HG02870 (cell line): ENCODE results near the gene SNAP29.
"Not testable (repeated sequence)": the region's sequence is repeated elsewhere in the genome, so short reads cannot be mapped to it uniquely, and the experiment has no call there.

Source experiments
- ATAC-seq: cut with Tn5 transposase; IDR thresholded peaks from one replicate; pipeline ENCODE4 v1.9.1; 2021; ENCODE audit warnings: mild to moderate bottlenecking, moderate library complexity; ENCODE audit not compliant: unreplicated experiment

SNAP29 gene

GRCh38 chr22:20897737-20898136, 38.9 kb downstream of the SNAP29 start:
- ATAC-seq: not testable (repeated sequence)

DNA sequence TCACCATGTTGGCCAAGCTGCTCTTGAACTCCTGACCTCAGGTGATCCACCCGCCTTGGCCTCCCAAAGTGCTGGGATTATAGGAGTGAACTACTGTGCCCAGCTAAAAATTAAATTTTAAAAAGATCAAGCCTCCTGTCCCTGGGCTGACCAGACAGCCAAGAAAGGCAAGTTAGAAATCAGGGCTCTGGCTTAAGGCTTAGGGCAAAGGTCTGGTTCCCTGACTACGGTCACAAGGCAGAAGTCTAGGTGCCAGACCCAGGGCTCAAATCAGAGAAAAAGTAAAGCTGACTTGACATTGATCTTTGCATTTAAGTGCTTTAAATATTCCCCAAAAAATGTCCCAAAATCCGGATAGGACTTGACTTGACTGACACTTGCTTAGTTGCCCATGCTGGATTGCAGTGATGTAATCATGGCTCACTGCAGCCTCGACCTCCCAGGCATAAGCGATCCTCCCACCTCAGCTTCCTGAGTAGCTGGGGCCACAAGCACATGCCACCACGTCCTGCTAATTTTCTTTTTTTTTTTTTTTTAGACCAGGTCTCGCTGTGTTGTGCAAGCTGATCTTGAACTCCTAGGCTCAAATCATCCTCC, 41.1 kb downstream of the SNAP29 start:
- ATAC-seq: no peak

- not testable (repeated sequence) for ATAC-seq
Observed at GRCh38 chr22:20901093-20902033, 42.6 kb downstream of the SNAP29 start.

DNA sequence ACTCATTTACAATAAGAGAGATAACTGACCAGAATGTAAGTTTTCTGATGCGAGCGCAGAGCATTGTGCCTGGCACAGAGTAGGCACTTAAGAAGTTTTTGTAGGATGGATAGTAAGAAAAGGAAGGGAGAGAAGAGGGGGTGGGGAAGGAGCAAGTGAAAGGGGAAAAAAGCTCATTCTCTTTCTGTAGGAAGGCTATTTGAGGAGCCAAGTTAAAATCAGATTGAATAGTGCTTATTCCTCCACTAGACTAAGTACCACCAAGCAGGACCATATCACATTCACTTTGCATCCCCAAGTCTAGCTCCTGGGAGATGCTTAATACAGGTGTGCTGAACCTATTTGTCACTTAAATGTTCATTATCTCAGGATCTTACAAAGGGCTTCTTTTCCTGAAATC, 44.3 kb downstream of the SNAP29 start:
- ATAC-seq: no peak

DNA sequence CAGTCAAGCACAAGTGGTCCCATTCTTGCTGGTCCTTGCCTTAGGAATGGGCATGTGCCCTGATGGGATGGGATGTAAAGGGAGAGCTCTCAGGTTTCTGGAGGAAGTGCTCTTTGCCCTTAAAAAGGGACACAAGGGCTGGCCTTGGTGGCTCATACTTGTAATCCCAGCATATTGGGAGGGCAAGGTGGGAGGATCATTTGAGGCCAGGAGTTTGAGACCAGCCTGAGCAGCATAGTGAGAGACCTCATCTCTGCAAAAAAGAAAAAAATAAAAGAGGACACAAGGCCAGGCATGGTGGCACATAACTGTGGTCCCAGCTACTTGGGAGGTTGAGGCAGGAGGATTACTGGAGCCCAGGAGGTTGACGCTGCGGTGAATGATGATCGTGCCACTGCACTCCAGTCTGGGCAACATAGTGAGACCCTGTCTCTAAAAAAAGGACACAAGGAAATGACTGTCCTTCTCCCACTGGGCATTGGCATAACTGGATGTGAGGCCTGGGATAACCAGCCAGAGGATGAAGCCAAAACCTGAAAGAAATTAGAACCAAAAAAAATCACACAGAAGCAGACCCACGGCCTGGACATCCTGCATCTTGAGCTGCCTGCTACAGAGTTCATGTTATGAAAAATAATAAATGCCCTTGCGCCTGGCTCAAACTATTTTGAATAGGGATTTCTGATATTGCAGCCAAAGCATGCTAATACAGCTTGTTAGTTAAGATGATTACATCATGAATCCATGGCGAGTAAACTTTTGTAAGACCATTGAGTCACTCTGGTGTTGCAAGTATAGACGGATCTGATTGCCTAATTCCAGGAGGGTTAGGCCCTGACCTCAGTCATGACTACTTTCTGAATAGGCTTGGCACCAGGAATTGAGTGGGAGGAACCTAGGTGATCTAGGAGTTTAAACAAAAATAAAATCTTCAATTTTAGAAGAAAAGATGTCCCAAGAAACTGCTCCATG, 45.5 kb downstream of the SNAP29 start:
- ATAC-seq: no peak

GRCh38 chr22:20904980-20905355, 46.2 kb downstream of the SNAP29 start:
- no peak for ATAC-seq

GRCh38 chr22:20905415-20906386, 46.9 kb downstream of the SNAP29 start:
- ATAC-seq: no peak

DNA sequence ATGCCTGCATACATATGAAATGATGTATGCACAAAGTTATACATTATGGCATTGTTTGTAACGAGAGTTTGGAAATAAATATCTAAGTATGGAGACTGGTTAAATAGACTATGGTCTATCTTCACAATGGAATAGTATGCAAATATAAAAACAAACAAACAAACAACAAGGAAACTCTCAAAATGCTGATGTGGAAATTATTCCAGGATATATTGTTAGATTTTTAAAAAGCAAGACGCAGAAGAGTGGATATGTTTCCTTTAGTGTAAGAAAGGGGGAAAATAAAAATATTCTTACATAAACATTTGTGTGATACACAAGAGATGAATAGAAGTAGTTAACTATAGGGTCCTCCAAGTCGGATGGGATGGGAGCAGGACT, 47.6 kb downstream of the SNAP29 start:
- no peak for ATAC-seq

- ATAC-seq: not testable (repeated sequence)
Observed at GRCh38 chr22:20908717-20909116, 49.9 kb downstream of the SNAP29 start.

- ATAC-seq: no peak
Observed at GRCh38 chr22:20909543-20910303, 50.9 kb downstream of the SNAP29 start.

- no peak for ATAC-seq
Observed at GRCh38 chr22:20912494-20912893, 53.7 kb downstream of the SNAP29 start.

DNA sequence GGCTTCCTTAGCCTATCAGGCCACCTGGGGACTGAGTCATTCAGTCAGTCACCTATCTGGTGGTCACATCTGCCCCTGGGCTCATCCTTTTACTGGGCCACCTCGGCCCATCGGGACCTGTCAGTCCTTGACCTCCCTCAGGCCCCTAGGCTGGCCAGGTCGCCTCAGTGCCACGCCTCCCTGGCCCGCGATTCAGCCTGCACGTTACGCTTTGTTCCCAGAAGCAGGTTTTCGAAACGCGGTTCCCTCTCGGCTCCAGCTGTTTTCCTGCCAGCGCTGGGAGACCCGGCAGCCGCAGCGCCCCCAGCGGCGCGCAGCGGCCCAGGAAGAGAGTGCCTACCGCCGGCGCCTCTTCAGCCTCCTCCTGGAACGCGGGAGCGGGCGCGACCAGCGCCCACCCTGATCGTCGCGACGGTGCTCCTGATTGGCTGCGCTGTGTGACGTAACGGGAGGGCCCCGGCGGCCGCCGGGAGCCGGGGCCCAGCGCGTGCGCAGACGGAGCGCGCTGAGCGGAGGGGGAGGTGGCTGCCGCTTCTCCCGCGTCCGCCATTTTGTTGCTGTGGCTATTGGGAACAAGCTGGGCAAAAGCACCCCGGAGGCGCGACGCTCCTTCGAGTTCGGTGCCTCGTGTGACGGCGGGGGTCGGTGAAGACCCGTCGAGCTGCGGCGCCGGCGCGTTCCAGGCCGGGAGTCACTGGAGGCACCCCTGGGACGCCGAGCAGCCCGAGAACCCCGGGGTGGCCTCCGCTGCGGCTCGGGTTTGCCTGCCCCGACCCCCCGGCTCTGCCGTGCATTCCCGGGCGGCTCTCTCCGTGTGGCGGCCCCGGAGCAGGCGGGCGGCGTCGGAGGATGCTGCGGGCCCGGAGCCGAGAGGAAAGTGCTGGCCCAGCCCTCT, 58.4 kb downstream of the SNAP29 start, which contains the start of gene CRKL:
Gene CRKL (plus strand): TSS at position 492 of the 895 bp plus-strand sequence. CDS start 528 bp downstream, outside the sequence.
- peak; percentile 93 for ATAC-seq

DNA sequence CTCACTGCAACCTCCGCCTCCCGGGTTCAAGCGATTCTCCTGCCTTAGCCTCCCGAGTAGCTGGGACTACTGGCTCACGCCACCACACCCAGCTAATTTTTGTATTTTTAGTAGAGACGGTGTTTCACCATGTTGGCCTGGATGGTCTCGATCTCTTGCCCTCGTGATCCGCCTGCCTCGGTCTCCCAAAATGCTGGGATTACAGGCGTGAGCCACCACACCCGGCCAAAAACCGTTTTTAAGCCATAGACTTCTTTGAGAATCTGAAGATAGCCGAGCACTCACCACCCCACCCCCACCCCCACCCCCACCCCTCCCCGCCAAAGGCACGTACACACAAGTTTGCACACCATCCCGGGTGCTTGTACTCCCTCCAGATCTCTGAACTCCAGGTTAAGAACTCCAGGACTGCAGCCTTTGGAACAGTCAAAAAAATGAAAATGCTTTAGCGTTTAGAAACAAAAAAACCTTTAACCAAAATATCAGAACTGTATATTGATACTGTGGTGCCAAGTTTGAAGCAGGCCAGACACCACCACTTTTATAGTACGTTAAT, 59.9 kb downstream of the SNAP29 start:
- ATAC-seq: no peak

- no peak for ATAC-seq
Observed at GRCh38 chr22:20919718-20920117, 60.9 kb downstream of the SNAP29 start.

DNA sequence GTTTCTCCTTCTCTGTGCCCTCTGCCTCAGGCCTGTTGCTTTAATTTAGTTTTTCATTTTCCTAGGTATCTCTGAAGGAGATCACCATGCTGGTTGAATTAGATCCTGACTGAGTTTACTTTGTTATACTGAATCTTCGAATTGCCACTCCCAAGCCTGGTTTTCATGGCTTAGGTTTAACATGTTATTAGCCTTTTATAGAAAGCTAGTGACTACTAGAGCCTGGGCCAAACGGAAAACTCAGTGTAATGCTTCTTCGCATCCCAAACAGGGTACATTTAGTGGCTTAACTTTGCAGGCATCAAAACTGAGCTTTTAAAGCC, 62.0 kb downstream of the SNAP29 start:
- no peak for ATAC-seq

DNA sequence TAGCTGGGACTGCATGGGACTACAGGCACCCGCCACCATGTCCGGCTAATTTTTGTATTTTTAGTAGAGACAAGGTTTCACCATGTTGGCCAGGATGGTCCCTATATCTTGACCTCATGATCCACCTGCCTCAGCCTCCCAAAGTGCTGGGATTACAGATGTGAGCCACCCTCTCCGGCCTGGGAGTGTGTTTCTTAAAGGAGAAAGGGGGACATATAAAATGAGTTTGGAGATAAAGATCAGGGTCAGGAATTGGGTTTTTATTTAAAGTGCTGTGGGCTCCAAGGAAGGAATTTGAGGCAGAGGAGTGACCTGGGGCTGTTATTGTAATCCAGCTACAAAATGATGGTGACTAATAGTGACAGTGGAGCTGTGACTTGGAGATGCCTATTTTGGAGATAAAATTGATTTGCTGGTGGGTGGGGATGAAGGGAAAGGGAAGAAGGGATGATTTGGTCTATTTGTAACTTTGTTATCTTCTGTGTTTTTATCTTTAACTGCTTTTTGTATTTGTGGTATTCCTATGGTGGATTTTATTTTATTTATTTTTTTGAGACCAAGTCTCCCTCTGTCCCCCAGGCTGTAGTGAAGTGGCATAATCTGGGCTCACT, 63.4 kb downstream of the SNAP29 start:
- ATAC-seq: no peak

- no peak for ATAC-seq
Observed at GRCh38 chr22:20926243-20926642, 67.4 kb downstream of the SNAP29 start.
